Suprapubic skin (tissue), 4 donors: ENCODE data around the gene PRDM1. TPM values are rescaled to one million over a fixed set of nuclear protein-coding genes. Genes with fewer than 3 reads are reported as not detected.

Experiments used
- DNase-seq, 2 donors: peaks; one replicate each; pipeline ENCODE4 v3.0.0-alpha.2; 2019; ENCODE audit warnings: low spot score in 2 of 2
- H3K27ac ChIP-seq: fragments of 200-600 bp; sonication (generic); one replicate; pipeline ENCODE4 v1.5.1; 2019
- H3K27me3 ChIP-seq: fragments of 200-600 bp; sonication (generic); one replicate; pipeline ENCODE4 v1.5.1; 2019
- H3K36me3 ChIP-seq: fragments of 200-600 bp; sonication (generic); one replicate; pipeline ENCODE4 v1.5.1; 2019
- H3K4me1 ChIP-seq: fragments of 200-600 bp; sonication (generic); one replicate; pipeline ENCODE4 v1.5.1; 2019
- H3K4me3 ChIP-seq: fragments of 200-600 bp; sonication (generic); one replicate; pipeline ENCODE4 v1.5.1; 2019; ENCODE audit warnings: mild to moderate bottlenecking
- H3K9me3 ChIP-seq: fragments of 200-600 bp; sonication (generic); one replicate; pipeline ENCODE4 v1.5.1; 2019
- EP300 ChIP-seq: sonication (generic); formaldehyde crosslinking; IDR thresholded peaks from one replicate; pipeline ENCODE4 v1.6.1; 2017; ENCODE audit warnings: antibody characterized with exemption
- POLR2A ChIP-seq, 2 donors: fragments of 450-650 bp; IDR thresholded peaks; one replicate each; pipeline ENCODE4 v1.6.1; 2017; ENCODE audit warnings: antibody characterized with exemption in 2 of 2, mild to moderate bottlenecking in 2 of 2, moderate library complexity in 2 of 2
- POLR2AphosphoS5 ChIP-seq, 3 donors: sonication (generic); formaldehyde crosslinking; IDR thresholded peaks; one replicate each; pipeline ENCODE4 v1.6.1; 2017; ENCODE audit warnings: antibody characterized with exemption in 3 of 3
- WGBS: methylation state at CpG from one replicate; pipeline ENCODE4 v1.1.5; 2018; 5-methylcytosine and 5-hydroxymethylcytosine counted together
- total RNA-seq, 4 donors: library from RNA; depleted of rRNA; stranded (reverse); fragments of >200 nt; gene quantifications; one replicate each; pipeline ENCODE4 v1.1.0, GENCODE V29; 2016
- TF ChIP-seq, protein P1 (sequence below), 2 donors: fragments of 200-600 bp in 1 of 2; fragments of 450-650 bp in 1 of 2; sonication (generic) in 1 of 2; IDR thresholded peaks; one replicate each; pipeline ENCODE4 v1.5.1; 2016 to 2019; ENCODE audit warnings: antibody characterized with exemption in 2 of 2, mild to moderate bottlenecking in 1 of 2, moderate library complexity in 1 of 2

Gene PRDM1
- total RNA-seq, 4 donors from 2014 or later = 10.9 to 47.7 (median 27.8) TPM

DNA sequence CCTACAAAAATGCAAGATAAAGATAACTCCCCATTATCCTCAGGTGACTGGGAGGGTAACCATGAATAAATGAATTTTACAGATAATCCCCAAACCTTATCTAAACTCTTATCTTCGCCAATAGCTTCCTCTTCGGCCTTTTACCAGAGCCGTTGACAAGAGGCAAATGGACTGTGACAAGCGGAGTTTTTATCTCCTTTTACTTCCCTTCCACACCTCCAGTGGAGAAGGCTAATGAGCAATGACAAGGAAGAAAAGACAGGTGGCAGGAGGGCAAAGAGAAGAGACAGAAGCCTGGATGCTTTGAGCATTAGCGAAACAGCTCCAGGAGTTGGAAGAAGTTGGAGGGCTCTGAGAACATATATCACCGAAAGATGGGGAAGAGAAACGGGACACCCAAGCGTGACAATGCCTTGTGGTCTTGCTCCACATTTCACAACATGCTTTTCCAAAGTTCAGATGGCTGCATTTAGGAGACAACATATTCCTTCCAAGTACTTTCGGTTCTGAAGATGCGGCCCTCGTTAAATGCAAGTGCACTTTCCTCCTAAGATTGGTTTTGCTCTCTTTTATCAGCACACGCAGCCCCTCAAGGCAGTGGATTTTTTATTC is 69.2 kb downstream of the PRDM1 start:
- TF ChIP-seq, protein P1, sequence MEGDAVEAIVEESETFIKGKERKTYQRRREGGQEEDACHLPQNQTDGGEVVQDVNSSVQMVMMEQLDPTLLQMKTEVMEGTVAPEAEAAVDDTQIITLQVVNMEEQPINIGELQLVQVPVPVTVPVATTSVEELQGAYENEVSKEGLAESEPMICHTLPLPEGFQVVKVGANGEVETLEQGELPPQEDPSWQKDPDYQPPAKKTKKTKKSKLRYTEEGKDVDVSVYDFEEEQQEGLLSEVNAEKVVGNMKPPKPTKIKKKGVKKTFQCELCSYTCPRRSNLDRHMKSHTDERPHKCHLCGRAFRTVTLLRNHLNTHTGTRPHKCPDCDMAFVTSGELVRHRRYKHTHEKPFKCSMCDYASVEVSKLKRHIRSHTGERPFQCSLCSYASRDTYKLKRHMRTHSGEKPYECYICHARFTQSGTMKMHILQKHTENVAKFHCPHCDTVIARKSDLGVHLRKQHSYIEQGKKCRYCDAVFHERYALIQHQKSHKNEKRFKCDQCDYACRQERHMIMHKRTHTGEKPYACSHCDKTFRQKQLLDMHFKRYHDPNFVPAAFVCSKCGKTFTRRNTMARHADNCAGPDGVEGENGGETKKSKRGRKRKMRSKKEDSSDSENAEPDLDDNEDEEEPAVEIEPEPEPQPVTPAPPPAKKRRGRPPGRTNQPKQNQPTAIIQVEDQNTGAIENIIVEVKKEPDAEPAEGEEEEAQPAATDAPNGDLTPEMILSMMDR (IDR thresholded peaks at IDR 0.05) = no peak
- TF ChIP-seq EP300 (no peak), POLR2AphosphoS5 (IDR thresholded peaks at IDR 0.05) (no peak), POLR2A (IDR thresholded peaks at IDR 0.05) (no peak)
- Histone ChIP-seq H3K4me3 (no peak overlapping the region), H3K27me3 (no peaks in the 10 kb centered on the region), H3K36me3 (no peaks in the 10 kb centered on the region), H3K4me1 (no peaks in the 10 kb centered on the region), H3K9me3 (no peaks in the 10 kb centered on the region), H3K27ac (no peak overlapping the region)
- 86% methylated on average over 12 of the region's 12 CpGs for WGBS
- DNase-seq = no peak

DNA sequence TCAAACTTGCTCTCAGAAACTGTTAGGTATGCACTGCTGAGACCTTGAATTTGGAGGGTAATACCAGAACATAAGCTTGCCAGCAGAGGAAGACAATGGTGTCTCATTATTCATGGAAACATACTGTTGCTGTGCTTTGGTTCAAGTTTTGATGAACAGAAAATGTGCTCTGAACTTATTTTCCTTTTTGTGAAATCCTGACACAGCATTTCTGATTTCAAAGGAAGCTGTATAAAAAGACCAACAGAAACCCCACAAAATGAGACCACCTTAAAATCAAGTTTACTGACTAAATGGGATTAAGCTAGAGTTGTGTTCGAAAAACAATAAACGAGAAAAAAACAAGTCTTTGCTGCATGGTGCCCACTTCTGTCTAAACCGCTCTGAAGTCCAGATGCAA is 70.3 kb downstream of the PRDM1 start:
- WGBS = 57% methylated on average over 3 of the region's 3 CpGs
- TF ChIP-seq, protein P1 (IDR thresholded peaks at IDR 0.05) = no peak
- TF ChIP-seq POLR2A (IDR thresholded peaks at IDR 0.05) (no peak), EP300 (no peak), POLR2AphosphoS5 (IDR thresholded peaks at IDR 0.05) (no peak)
- no peak overlapping the region for H3K27ac ChIP-seq

DNA sequence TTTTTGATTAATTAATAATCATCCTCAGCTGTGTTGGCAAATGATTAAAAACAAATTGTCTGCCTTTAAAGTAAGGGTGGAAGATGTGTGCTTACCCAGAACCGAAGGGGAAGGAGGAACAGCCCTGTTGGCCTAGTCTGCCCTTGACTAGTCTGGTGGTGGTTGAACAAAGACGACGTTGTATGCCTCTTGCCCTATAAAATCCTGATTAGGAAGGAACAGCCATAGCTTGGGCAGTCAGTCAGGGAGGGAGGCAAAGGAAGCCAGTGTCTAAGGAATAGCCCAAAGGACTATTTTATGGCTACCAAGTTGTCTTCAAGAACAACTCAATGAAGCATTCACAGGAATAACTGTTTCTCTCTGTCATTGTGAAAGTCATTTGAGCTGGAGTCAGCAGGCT is 70.7 kb downstream of the PRDM1 start:
- H3K9me3 ChIP-seq = no peaks in the 10 kb centered on the region
- DNase-seq = no peak
- 50% methylated on average over 3 of the region's 3 CpGs for WGBS
- TF ChIP-seq EP300 = no peak
- no peak for TF ChIP-seq POLR2AphosphoS5 (IDR thresholded peaks at IDR 0.05)
- TF ChIP-seq, protein P1 (IDR thresholded peaks at IDR 0.05) = no peak
- no peaks in the 10 kb centered on the region for H3K36me3 ChIP-seq
- H3K4me1 ChIP-seq = no peaks in the 10 kb centered on the region
- H3K27ac ChIP-seq = no peak overlapping the region
- H3K27me3 ChIP-seq = no peaks in the 10 kb centered on the region
- H3K4me3 ChIP-seq = no peak overlapping the region

More for the DNA sequence above, 70.3 kb downstream of the PRDM1 start:
- Histone ChIP-seq H3K27me3 (no peaks in the 10 kb centered on the region), H3K4me3 (no peak overlapping the region), H3K9me3 (no peaks in the 10 kb centered on the region), H3K4me1 (no peaks in the 10 kb centered on the region), H3K36me3 (no peaks in the 10 kb centered on the region)
- no peak for DNase-seq

DNA sequence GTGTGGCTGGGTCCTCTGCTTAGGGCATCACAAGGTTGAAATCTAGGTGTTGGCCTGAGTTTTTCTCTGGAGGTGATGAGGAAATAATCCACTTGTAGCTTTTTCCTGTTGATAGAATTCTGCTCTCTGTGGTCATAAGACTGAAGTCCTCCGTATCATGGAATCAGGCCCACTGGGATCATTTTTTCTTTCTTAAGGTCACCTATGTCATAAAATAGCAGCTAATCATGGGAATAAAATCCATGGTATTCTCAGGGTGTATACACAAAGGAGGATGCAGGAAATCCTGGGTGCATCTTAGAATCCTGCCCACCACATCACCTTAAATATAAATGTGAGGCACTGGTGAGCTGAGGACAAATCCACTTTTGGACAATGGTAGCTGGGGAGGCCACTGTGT is 72.7 kb downstream of the PRDM1 start:
- WGBS = 92% methylated on average over 1 of the region's 1 CpG
- Histone ChIP-seq H3K27me3 (no peaks in the 10 kb centered on the region), H3K4me1 (peaks cover 10% of the 10 kb centered on the region), H3K9me3 (no peaks in the 10 kb centered on the region), H3K27ac (no peak overlapping the region), H3K4me3 (no peak overlapping the region), H3K36me3 (no peaks in the 10 kb centered on the region)
- TF ChIP-seq EP300 (no peak), POLR2A (IDR thresholded peaks at IDR 0.05) (no peak), POLR2AphosphoS5 (IDR thresholded peaks at IDR 0.05) (no peak)
- TF ChIP-seq, protein P1 (IDR thresholded peaks at IDR 0.05) = no peak
- DNase-seq = no peak

Other genes with a start within 250 kb of the PRDM1 start
- gene ATG5, start 239.4 kb downstream of the PRDM1 start, total RNA-seq = 10 to 100 TPM; 18.1 to 25.7 (median 23.1) TPM